Transverse colon (tissue), 4 donors: Measurements from ENCODE around the gene KRTAP5-1.

Experiments used
- CTCF ChIP-seq, 5 experiments: fragments of 200-600 bp in 3 of 5; fragments of 450-650 bp in 2 of 5; sonication (generic) in 3 of 5; IDR thresholded peaks; 1 replicate in 2 of 5; 2 replicates in 3 of 5; pipeline ENCODE4 v1.5.1; 2016 to 2017; ENCODE audit warnings: antibody characterized with exemption in 5 of 5, inconsistent platforms in 3 of 5, mild to moderate bottlenecking in 2 of 5, moderate library complexity in 1 of 5
- POLR2A ChIP-seq: fragments of 450-650 bp; IDR thresholded peaks from one replicate; pipeline ENCODE4 v1.6.1; 2016; ENCODE audit warnings: antibody characterized with exemption, mild to moderate bottlenecking, moderate library complexity
- POLR2AphosphoS5 ChIP-seq, 3 donors: sonication (generic); formaldehyde crosslinking; IDR thresholded peaks; one replicate each; pipeline ENCODE4 v1.6.1; 2016; ENCODE audit warnings: antibody characterized with exemption in 3 of 3

DNA sequence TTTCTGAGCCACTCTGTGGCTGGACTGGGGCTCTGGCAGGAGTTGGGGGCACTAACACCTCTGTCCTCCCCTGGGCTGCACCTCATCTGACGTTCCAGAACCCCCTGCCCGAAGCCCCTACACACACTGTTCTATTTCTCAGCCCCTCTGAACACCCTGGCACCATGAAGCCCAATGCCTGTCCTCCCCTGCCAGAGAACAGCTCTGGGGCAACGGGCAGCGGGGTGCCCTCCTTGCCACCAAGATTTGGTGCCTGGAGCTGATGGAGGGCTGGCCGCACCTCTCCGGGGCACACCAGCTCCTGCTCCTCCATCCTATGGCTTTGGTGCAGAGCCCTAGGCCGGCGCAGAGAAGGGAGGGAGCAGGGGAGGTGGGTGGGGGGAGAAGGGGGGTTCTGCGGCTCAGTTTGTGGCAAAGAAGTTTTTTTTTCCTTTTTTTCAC lies 29.4 kb downstream of the KRTAP5-1 start:
- TF ChIP-seq CTCF (IDR thresholded peaks at IDR 0.05) (no peak), POLR2AphosphoS5 (IDR thresholded peaks at IDR 0.05) (no peak), POLR2A (no peak)
